DOHH2 (cell line): ENCODE results near the gene ZNF536.

Source experiments
- H3F3A ChIP-seq: fragments of 200-600 bp; sonication (generic), shearing (Covaris generic); 2 replicates; pipeline ENCODE4 v1.6.0; 2016; ENCODE audit warnings: antibody characterized with exemption, mild to moderate bottlenecking; ENCODE audit not compliant: control insufficient read depth, insufficient read depth
- H3K27ac ChIP-seq: fragments of 200-600 bp; sonication (generic); 2 replicates; pipeline ENCODE4 v1.5.1; 2014; ENCODE audit warnings: low read depth, mild to moderate bottlenecking, low read length, moderate library complexity
- H3K27me3 ChIP-seq: fragments of 200-600 bp; sonication (generic); 2 replicates; pipeline ENCODE4 v1.6.1; 2014; ENCODE audit warnings: mild to moderate bottlenecking, low read length, mixed read lengths; ENCODE audit not compliant: control insufficient read depth
- H3K36me3 ChIP-seq: fragments of 200-600 bp; sonication (generic); 2 replicates; pipeline ENCODE4 v1.6.1; 2014; ENCODE audit warnings: mild to moderate bottlenecking, low read length, moderate library complexity, mixed read lengths; ENCODE audit not compliant: control insufficient read depth
- H3K4me1 ChIP-seq: fragments of 200-600 bp; sonication (generic); 2 replicates; pipeline ENCODE4 v1.6.1; 2014; ENCODE audit warnings: mild to moderate bottlenecking, low read length, mixed read lengths; ENCODE audit not compliant: control insufficient read depth
- H3K4me2 ChIP-seq: fragments of 200-600 bp; sonication (generic); 2 replicates; pipeline ENCODE4 v1.6.0; 2014; ENCODE audit warnings: mild to moderate bottlenecking, low read length, moderate library complexity
- H3K4me3 ChIP-seq: fragments of 200-600 bp; sonication (generic); 2 replicates; pipeline ENCODE4 v1.5.1; 2014; ENCODE audit warnings: mild to moderate bottlenecking, low read length, mixed read lengths
- H3K79me2 ChIP-seq: fragments of 200-600 bp; sonication (generic); 2 replicates; pipeline ENCODE4 v1.6.1; 2014; ENCODE audit warnings: mild to moderate bottlenecking, low read length, mixed read lengths; ENCODE audit not compliant: control insufficient read depth
- H3K9me2 ChIP-seq: fragments of 200-600 bp; sonication (generic); replicated peaks from 2 replicates; pipeline ENCODE4 v1.6.1; 2014; ENCODE audit warnings: mild to moderate bottlenecking, low read length, mixed read lengths; ENCODE audit not compliant: control insufficient read depth
- H3K9me3 ChIP-seq: fragments of 200-600 bp; sonication (generic); 2 replicates; pipeline ENCODE4 v1.6.1; 2014; ENCODE audit warnings: antibody characterized with exemption, low read length, mixed read lengths; ENCODE audit not compliant: control insufficient read depth, insufficient read depth
- H4K20me1 ChIP-seq: fragments of 200-600 bp; sonication (generic); 2 replicates; pipeline ENCODE4 v1.6.0; 2014; ENCODE audit warnings: low read depth, mild to moderate bottlenecking, antibody characterized with exemption, low read length, moderate library complexity; ENCODE audit not compliant: control insufficient read depth, insufficient read depth
- CTCF ChIP-seq: fragments of 200-600 bp; sonication (generic); IDR thresholded peaks from one replicate; pipeline ENCODE4 v1.5.1; 2014; ENCODE audit warnings: antibody characterized with exemption, mild to moderate bottlenecking, low read depth, low read length; ENCODE audit not compliant: poor library complexity, severe bottlenecking
- EZH2phosphoT487 ChIP-seq: fragments of 200-600 bp; sonication (generic); IDR thresholded peaks from 2 replicates; pipeline ENCODE4 v1.6.1; 2017; ENCODE audit warnings: borderline replicate concordance, mild to moderate bottlenecking, antibody characterized with exemption, low read length, moderate library complexity, mixed read lengths

Gene ZNF536

GRCh38 chr19:30513082-30513411 lies 140.9 kb downstream of the ZNF536 start:
- no peaks in the 10 kb centered on the region for H3K9me3 ChIP-seq
- no peaks in the 10 kb centered on the region for H3K36me3 ChIP-seq
- no peaks in the 10 kb centered on the region for H4K20me1 ChIP-seq
- no peaks in the 10 kb centered on the region for H3K9me2 ChIP-seq
- no peaks in the 10 kb centered on the region for H3K4me1 ChIP-seq
- no peaks in the 10 kb centered on the region for H3K27me3 ChIP-seq
- no peak overlapping the region for H3K27ac ChIP-seq
- no peak overlapping the region for H3K4me2 ChIP-seq
- no peaks in the 10 kb centered on the region for H3K79me2 ChIP-seq
- no peaks in the 10 kb centered on the region for H3F3A ChIP-seq
- H3K4me3 ChIP-seq = no peak overlapping the region
- no peak for TF ChIP-seq EZH2phosphoT487
- TF ChIP-seq CTCF = no peak

DNA sequence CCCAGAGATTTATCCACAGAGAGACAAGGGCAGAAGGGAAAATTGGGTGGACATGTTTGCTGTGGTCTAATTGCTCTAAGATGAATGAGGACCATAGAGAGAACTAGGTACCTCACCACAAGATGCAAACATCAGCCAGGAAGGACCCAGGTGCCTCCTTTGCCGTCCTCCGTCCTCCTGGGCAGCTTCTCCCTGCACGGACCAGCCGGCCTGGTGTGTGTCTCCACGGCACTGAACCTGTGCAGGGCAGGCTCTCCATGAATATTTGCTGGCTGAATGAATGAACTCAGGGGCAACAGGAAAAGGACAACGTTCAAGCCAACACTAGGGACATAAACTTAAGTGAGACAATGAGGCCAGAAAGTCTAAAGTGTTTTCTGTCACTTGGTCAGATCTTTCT lies 143.9 kb downstream of the ZNF536 start:
- H4K20me1 ChIP-seq = no peaks in the 10 kb centered on the region
- H3K4me2 ChIP-seq = no peak overlapping the region
- no peaks in the 10 kb centered on the region for H3K4me1 ChIP-seq
- H3K27ac ChIP-seq = no peak overlapping the region
- H3K4me3 ChIP-seq = no peak overlapping the region
- no peaks in the 10 kb centered on the region for H3K9me3 ChIP-seq
- no peaks in the 10 kb centered on the region for H3F3A ChIP-seq
- TF ChIP-seq CTCF (no peak), EZH2phosphoT487 (no peak)
- H3K27me3 ChIP-seq = no peaks in the 10 kb centered on the region
- H3K36me3 ChIP-seq = no peaks in the 10 kb centered on the region
- H3K79me2 ChIP-seq = no peaks in the 10 kb centered on the region
- no peaks in the 10 kb centered on the region for H3K9me2 ChIP-seq

DNA sequence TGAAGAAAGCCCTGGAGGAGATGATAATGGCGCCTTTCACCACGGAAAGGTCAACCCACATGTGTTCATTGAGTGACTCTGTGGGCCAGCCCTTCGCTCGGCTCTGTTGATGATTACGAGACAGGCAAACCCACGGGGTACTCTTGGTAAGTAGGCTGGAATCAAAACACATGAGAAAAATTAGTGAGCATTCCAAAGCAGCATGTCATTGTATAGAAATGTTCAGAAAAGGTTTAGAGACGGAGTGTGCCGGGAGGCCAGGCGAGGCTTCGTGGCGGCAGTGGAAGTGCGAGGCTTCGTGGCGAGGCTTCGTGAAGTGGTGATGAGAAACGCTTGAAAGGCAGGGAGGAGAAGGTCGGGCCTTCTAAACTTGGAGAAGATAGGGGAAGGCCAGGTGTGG lies 144.3 kb downstream of the ZNF536 start:
- TF ChIP-seq CTCF (no peak), EZH2phosphoT487 (no peak)

More for the DNA sequence above, 144.3 kb downstream of the ZNF536 start:
- Histone ChIP-seq H3K27ac (no peak overlapping the region), H3K9me2 (no peaks in the 10 kb centered on the region), H3F3A (no peaks in the 10 kb centered on the region), H3K9me3 (no peaks in the 10 kb centered on the region), H4K20me1 (no peaks in the 10 kb centered on the region), H3K27me3 (no peaks in the 10 kb centered on the region), H3K4me3 (no peak overlapping the region), H3K36me3 (no peaks in the 10 kb centered on the region), H3K79me2 (no peaks in the 10 kb centered on the region), H3K4me2 (no peak overlapping the region), H3K4me1 (no peaks in the 10 kb centered on the region)
